Measurements from ENCODE around the gene HRH1.

GRCh38 chr3:11260460-11260859 lies 106.2 kb downstream of the HRH1 start:
- no peak for TF ChIP-seq CTCF (IDR thresholded peaks at IDR 0.05; ENCODE audit: extremely low read depth in 1 of 2, insufficient read depth in 1 of 2, low read depth in 1 of 2, low read length in 2 of 2)
- no peak for TF ChIP-seq POLR2A (IDR thresholded peaks at IDR 0.05; ENCODE audit: low read depth, low read length)
- no peak for TF ChIP-seq FOS (IDR thresholded peaks at IDR 0.05; ENCODE audit: borderline replicate concordance, insufficient read depth, low read length)
